ENCODE data around the gene ALKBH2. TPM values are rescaled to one million over a fixed set of nuclear protein-coding genes. Genes with fewer than 3 reads are reported as not detected.
A peak's percentile ranks its signal among the peaks of the same experiment; 100 is the strongest.

Gene ALKBH2
- total RNA-seq (2014; rRNA removed; shearing (Covaris generic)) (5.8 and 14.8 TPM in 2 replicates), polyA plus RNA-seq (2016; fragmentation: Nextera tagmentation; extraction: Ambion mirVana) (20.4 and 22.5 TPM in 2 replicates)

DNA sequence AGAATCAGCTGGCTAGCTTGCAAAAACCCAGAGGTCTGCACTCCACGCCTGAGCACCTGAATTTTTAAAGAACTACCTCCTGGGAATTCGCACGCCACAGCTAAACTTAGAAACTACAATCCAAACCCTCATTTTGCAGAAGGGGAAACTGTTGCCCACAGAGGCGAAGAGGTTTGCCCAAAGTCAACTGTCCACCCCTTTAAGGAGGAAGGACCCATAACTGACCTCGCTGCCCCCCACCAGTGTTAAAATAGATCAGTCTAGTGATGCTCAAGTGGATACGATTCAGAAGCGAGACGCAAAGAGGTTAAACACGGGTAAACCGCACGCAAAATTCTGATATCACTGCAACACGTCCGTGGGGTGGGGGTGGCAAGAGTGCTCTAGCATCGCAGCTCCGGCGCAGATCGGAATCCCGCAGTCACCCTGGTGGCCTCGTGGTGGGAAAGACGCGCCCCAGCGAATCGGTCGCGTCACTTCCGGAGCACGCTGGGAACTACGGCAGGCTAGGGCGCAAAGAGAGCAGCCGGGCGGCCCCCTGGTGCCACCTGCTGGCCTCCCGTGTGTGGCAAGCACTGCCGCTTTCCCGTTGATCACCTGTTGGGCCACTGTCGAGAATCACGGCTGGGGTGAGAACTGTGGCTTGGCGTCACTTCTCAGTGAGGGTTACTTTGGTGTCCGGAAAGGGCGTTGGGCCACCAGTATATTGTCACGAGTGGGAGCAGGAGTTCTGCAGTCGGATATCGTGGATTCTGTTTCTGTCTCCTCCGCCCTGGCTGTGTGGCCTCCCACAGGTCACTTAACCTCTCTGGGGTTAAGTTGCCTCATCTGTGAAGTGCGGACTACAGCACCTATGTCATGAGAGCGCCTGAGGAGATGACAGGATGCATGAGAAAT is at the start of gene ALKBH2:
Gene ALKBH2 (minus strand): TSS at position 451 of the 897 bp plus-strand sequence. CDS start 686 bp downstream, outside the sequence.
- Histone ChIP-seq H3K79me2 (ENCODE audit: insufficient read depth) (peaks cover 19% of the 10 kb centered on the region), H3K27me3 (replicated peaks; ENCODE audit: insufficient read depth) (no peaks in the 10 kb centered on the region), H2AFZ (peak within 1 kb of the TSS; percentile 93), H3K4me2 (ENCODE audit: unreplicated experiment) (peak within 1 kb of the TSS; percentile 95), H3F3A (ENCODE audit: insufficient read depth) (no peaks in the 10 kb centered on the region), H4K20me1 (ENCODE audit: insufficient read depth) (no peaks in the 10 kb centered on the region), H3K4me1 (ENCODE audit: insufficient read depth) (peaks cover 16% of the 10 kb centered on the region), H3K27ac (peak within 1 kb of the TSS; percentile 43), H3K9me3 (ENCODE audit: low read depth) (no peaks in the 10 kb centered on the region), H3K4me3 (peak within 1 kb of the TSS; percentile 82), H3K9me2 (ENCODE audit: insufficient read depth) (no peaks in the 10 kb centered on the region), H3K36me3 (ENCODE audit: low read depth) (no peaks in the 10 kb centered on the region), H3K9ac (peak within 1 kb of the TSS; percentile 87)
- WGBS, 2 experiments (ENCODE audit: low coverage in 1 of 2, low lambda C conversion rate in 2 of 2, missing lambda C conversion rate in 2 of 2) = 9 to 11% methylated on average over 36 to 45 of the region's 45 CpGs
- in situ Hi-C loops (cut with MboI) = loop anchor here (10.0 kb wide), 1 partner anchor 528 kb away; the partner anchor contains the start of genes ISCU and SART3
- DNase-seq = peak; percentile 96
- TF ChIP-seq EZH2phosphoT487 (IDR thresholded peaks at IDR 0.05; ENCODE audit: insufficient read depth, low read depth) = no peak
- TF ChIP-seq EZH2 (IDR thresholded peaks at IDR 0.05; ENCODE audit: insufficient read depth, poor library complexity, severe bottlenecking) = no peak

- WGBS, 2 experiments (ENCODE audit: low coverage in 1 of 2, low lambda C conversion rate in 2 of 2, missing lambda C conversion rate in 2 of 2) = 89% methylated on average over 4 of the region's 4 CpGs
Measured at GRCh38 chr12:109140560-109140959, 47.3 kb upstream of the ALKBH2 start.

GRCh38 chr12:109139791-109140190 is 46.5 kb upstream of the ALKBH2 start:
- no peaks in the 10 kb centered on the region for H3K4me1 ChIP-seq (ENCODE audit: insufficient read depth)
- H3F3A ChIP-seq (ENCODE audit: insufficient read depth) = no peaks in the 10 kb centered on the region
- H2AFZ ChIP-seq = no peak overlapping the region
- no peaks in the 10 kb centered on the region for H3K9me2 ChIP-seq (ENCODE audit: insufficient read depth)
- H3K4me2 ChIP-seq (ENCODE audit: unreplicated experiment) = no peak overlapping the region
- H4K20me1 ChIP-seq (ENCODE audit: insufficient read depth) = no peaks in the 10 kb centered on the region
- in situ Hi-C loops (cut with MboI) = no loop called here
- 66 to 67% methylated on average over 7 of the region's 7 CpGs for WGBS, 2 experiments (ENCODE audit: low coverage in 1 of 2, low lambda C conversion rate in 2 of 2, missing lambda C conversion rate in 2 of 2)
- H3K27me3 ChIP-seq (replicated peaks; ENCODE audit: insufficient read depth) = no peaks in the 10 kb centered on the region
- H3K4me3 ChIP-seq = no peak overlapping the region
- H3K9me3 ChIP-seq (ENCODE audit: low read depth) = peaks cover 5% of the 10 kb centered on the region
- TF ChIP-seq EZH2 (IDR thresholded peaks at IDR 0.05; ENCODE audit: insufficient read depth, poor library complexity, severe bottlenecking) = no peak
- no peak for DNase-seq
- no peak overlapping the region for H3K27ac ChIP-seq
- H3K79me2 ChIP-seq (ENCODE audit: insufficient read depth) = no peaks in the 10 kb centered on the region
- no peaks in the 10 kb centered on the region for H3K36me3 ChIP-seq (ENCODE audit: low read depth)
- H3K9ac ChIP-seq = no peak overlapping the region

More at GRCh38 chr12:109140560-109140959, 47.3 kb upstream of the ALKBH2 start:
- TF ChIP-seq EZH2phosphoT487 (IDR thresholded peaks at IDR 0.05; ENCODE audit: insufficient read depth, low read depth) = no peak
- no peak for TF ChIP-seq EZH2 (IDR thresholded peaks at IDR 0.05; ENCODE audit: insufficient read depth, poor library complexity, severe bottlenecking)
- Histone ChIP-seq H3K9ac (no peak overlapping the region), H3K9me2 (ENCODE audit: insufficient read depth) (no peaks in the 10 kb centered on the region), H3F3A (ENCODE audit: insufficient read depth) (no peaks in the 10 kb centered on the region), H3K4me2 (ENCODE audit: unreplicated experiment) (no peak overlapping the region), H4K20me1 (ENCODE audit: insufficient read depth) (no peaks in the 10 kb centered on the region), H3K9me3 (ENCODE audit: low read depth) (peaks cover 5% of the 10 kb centered on the region), H3K79me2 (ENCODE audit: insufficient read depth) (no peaks in the 10 kb centered on the region), H2AFZ (no peak overlapping the region), H3K4me3 (no peak overlapping the region), H3K27ac (no peak overlapping the region), H3K27me3 (replicated peaks; ENCODE audit: insufficient read depth) (no peaks in the 10 kb centered on the region), H3K36me3 (ENCODE audit: low read depth) (no peaks in the 10 kb centered on the region), H3K4me1 (ENCODE audit: insufficient read depth) (no peaks in the 10 kb centered on the region)
- DNase-seq = no peak
- in situ Hi-C loops (cut with MboI) = no loop called here

DNA sequence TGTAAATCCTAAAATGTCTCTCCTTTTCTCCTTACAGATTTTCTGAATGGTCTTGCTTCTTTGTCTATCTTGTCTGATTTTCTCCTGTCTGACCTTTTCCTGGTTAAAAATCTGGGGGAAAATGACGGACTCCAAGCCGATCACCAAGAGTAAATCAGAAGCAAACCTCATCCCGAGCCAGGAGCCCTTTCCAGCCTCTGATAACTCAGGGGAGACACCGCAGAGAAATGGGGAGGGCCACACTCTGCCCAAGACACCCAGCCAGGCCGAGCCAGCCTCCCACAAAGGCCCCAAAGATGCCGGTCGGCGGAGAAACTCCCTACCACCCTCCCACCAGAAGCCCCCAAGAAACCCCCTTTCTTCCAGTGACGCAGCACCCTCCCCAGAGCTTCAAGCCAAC is 46.1 kb upstream of the ALKBH2 start:
- no peak overlapping the region for H3K4me2 ChIP-seq (ENCODE audit: unreplicated experiment)
- H3K36me3 ChIP-seq (ENCODE audit: low read depth) = no peaks in the 10 kb centered on the region
- H3K9me2 ChIP-seq (ENCODE audit: insufficient read depth) = no peaks in the 10 kb centered on the region
- H3K27me3 ChIP-seq (replicated peaks; ENCODE audit: insufficient read depth) = no peaks in the 10 kb centered on the region
- no peaks in the 10 kb centered on the region for H3K4me1 ChIP-seq (ENCODE audit: insufficient read depth)
- TF ChIP-seq EZH2phosphoT487 (IDR thresholded peaks at IDR 0.05; ENCODE audit: insufficient read depth, low read depth) (no peak), EZH2 (IDR thresholded peaks at IDR 0.05; ENCODE audit: insufficient read depth, poor library complexity, severe bottlenecking) (no peak)
- no peaks in the 10 kb centered on the region for H3F3A ChIP-seq (ENCODE audit: insufficient read depth)
- in situ Hi-C loops (cut with MboI) = no loop called here
- H2AFZ ChIP-seq = no peak overlapping the region
- H3K27ac ChIP-seq = no peak overlapping the region
- no peaks in the 10 kb centered on the region for H3K79me2 ChIP-seq (ENCODE audit: insufficient read depth)
- no peak for DNase-seq
- peaks cover 5% of the 10 kb centered on the region for H3K9me3 ChIP-seq (ENCODE audit: low read depth)
- no peak overlapping the region for H3K4me3 ChIP-seq
- 83 to 88% methylated on average over 9 of the region's 9 CpGs for WGBS, 2 experiments (ENCODE audit: low coverage in 1 of 2, low lambda C conversion rate in 2 of 2, missing lambda C conversion rate in 2 of 2)
- H4K20me1 ChIP-seq (ENCODE audit: insufficient read depth) = no peaks in the 10 kb centered on the region
- no peak overlapping the region for H3K9ac ChIP-seq
